Psoas muscle (tissue), 8 donors: ENCODE measurements around the gene CCL11. TPM values are rescaled to one million over a fixed set of nuclear protein-coding genes. Genes with fewer than 3 reads are reported as not detected.

ENCODE experiments used
- ATAC-seq, 4 donors: fragments of 200-7000 bp; cut with Tn5 transposase; one replicate each; pipeline ENCODE4 v1.9.1; 2020; ENCODE audit warnings: moderate library complexity in 3 of 4, mild to moderate bottlenecking in 2 of 4
- DNase-seq, 2 donors: peaks; one replicate each; pipeline ENCODE4 v3.0.0-alpha.2; 2020
- H3K27ac ChIP-seq: fragments of 200-600 bp; one replicate; pipeline ENCODE4 v1.8.0; 2022
- H3K27me3 ChIP-seq, 3 donors: fragments of 200-600 bp in 1 of 3; one replicate each; pipeline versions ENCODE4 v1.6.1 to v1.8.0; 2013 to 2022; ENCODE audit warnings: low read length in 2 of 3, mild to moderate bottlenecking in 2 of 3, moderate library complexity in 1 of 3; ENCODE audit not compliant: insufficient read depth in 3 of 3
- H3K36me3 ChIP-seq, 2 donors: fragments of 200-600 bp in 1 of 2; one replicate each; pipeline versions ENCODE4 v1.6.1 to v1.8.0; 2013 to 2022; ENCODE audit warnings: low read depth in 1 of 2, mild to moderate bottlenecking in 1 of 2, moderate library complexity in 1 of 2; ENCODE audit not compliant: insufficient read depth in 1 of 2
- H3K4me1 ChIP-seq: fragments of 200-600 bp; one replicate; pipeline ENCODE4 v1.8.0; 2022
- H3K4me3 ChIP-seq: fragments of 200-600 bp; one replicate; pipeline ENCODE4 v1.8.0; 2022; ENCODE audit warnings: mild to moderate bottlenecking
- H3K9me3 ChIP-seq: fragments of 200-600 bp; one replicate; pipeline ENCODE4 v1.8.0; 2022
- CTCF ChIP-seq: fragments of 200-600 bp; IDR thresholded peaks from one replicate; pipeline ENCODE4 v1.8.0; 2022; ENCODE audit warnings: antibody characterized with exemption
- WGBS, 3 donors: extraction: QIAGEN DNeasy Blood & Tissue Kit; methylation state at CpG; one replicate each; pipeline versions ENCODE4 v1.1.6 to v1.1.7; 2013; 5-methylcytosine and 5-hydroxymethylcytosine counted together
- intact Hi-C, 2 donors: fragments of 100-400 bp; cut with DNase I; formaldehyde crosslinking; loops; one replicate each; pipeline versions ENCODE4 v1.11.0 to v1.14.2; 2022
- polyA plus RNA-seq, 3 donors: library from polyadenylated mRNA; stranded (reverse); fragments of 200-250 nt; gene quantifications; one replicate each; pipeline ENCODE4 v1.2.3, GENCODE V29; 2013
- total RNA-seq, 4 donors: library from RNA; stranded (reverse); fragmentation: NEBNext Ultra II Directional in 2 of 4; extraction: Animal tissue kit (Norgen Biotek cat#: 25700) in 2 of 4; gene quantifications; one replicate each; pipeline versions ENCODE4 v1.2.1 to v1.2.4, GENCODE V29; 2021 to 2023
- donor health status: healthy with polysubstance abuse.
- donor health status: DM: no; HTN: no; CAD: no; lungs with moderate emphysema.
- donor health status: Bipolar disorder and iron deficiency.
- donor health status: healthy.
- donor health status: DM: yes; HTN: yes; CAD: no.
- donor health status: DM: no; HTN: no; CAD: no.
- donor health status: DM: no; HTN: no; CAD: no.
- donor health status: DM: yes; HTN: yes; CAD: no.

Gene CCL11
- total and polyA plus RNA-seq, 7 donors, result 0.42 to 1.6 TPM; not detected in 5

- Histone ChIP-seq H3K27me3 (no peaks in the 10 kb centered on the region), H3K4me3 (no peak overlapping the region), H3K36me3 (no peaks in the 10 kb centered on the region), H3K27ac (peak overlapping the region; percentile 48), H3K9me3 (no peaks in the 10 kb centered on the region), H3K4me1 (no peaks in the 10 kb centered on the region)
- 19 to 21% (median 21%) methylated on average over 3 of the region's 3 CpGs for WGBS, 3 donors
- no peak for DNase-seq
- no peak for TF ChIP-seq CTCF
- intact Hi-C loops, result no loop called here
- peak in 1 of 4 donors; percentile 46 for ATAC-seq
Measured at GRCh38 chr17:34300652-34301370, 15.3 kb downstream of the CCL11 start.

GRCh38 chr17:34301986-34302385 is 16.4 kb downstream of the CCL11 start:
- 59 to 86% (median 70%) methylated on average over 2 of the region's 2 CpGs for WGBS, 3 donors
- no peak for DNase-seq
- no peaks in the 10 kb centered on the region for H3K27me3 ChIP-seq
- no peaks in the 10 kb centered on the region for H3K4me1 ChIP-seq
- TF ChIP-seq CTCF, result no peak
- no peaks in the 10 kb centered on the region for H3K9me3 ChIP-seq
- no peak overlapping the region for H3K4me3 ChIP-seq
- no peak overlapping the region for H3K27ac ChIP-seq
- no peak for ATAC-seq
- intact Hi-C loops, result no loop called here
- H3K36me3 ChIP-seq, result no peaks in the 10 kb centered on the region

- H3K27ac ChIP-seq, result no peak overlapping the region
- H3K27me3 ChIP-seq, result no peaks in the 10 kb centered on the region
- TF ChIP-seq CTCF, result no peak
- no peak overlapping the region for H3K4me3 ChIP-seq
- ATAC-seq, result no peak
- no peak for DNase-seq
- H3K4me1 ChIP-seq, result no peaks in the 10 kb centered on the region
- H3K9me3 ChIP-seq, result no peaks in the 10 kb centered on the region
- 85 to 95% (median 86%) methylated on average over 1 of the region's 1 CpG for WGBS, 3 donors
- intact Hi-C loops, result no loop called here
- H3K36me3 ChIP-seq, result no peaks in the 10 kb centered on the region
Measured at GRCh38 chr17:34302636-34303035, 17.1 kb downstream of the CCL11 start.

- Histone ChIP-seq H3K36me3 (no peaks in the 10 kb centered on the region), H3K9me3 (no peaks in the 10 kb centered on the region), H3K4me1 (peaks cover 3% of the 10 kb centered on the region), H3K4me3 (no peak overlapping the region), H3K27ac (no peak overlapping the region), H3K27me3 (no peaks in the 10 kb centered on the region)
- no peak for DNase-seq
- intact Hi-C loops, result no loop called here
- no peak for ATAC-seq
- WGBS, 3 donors, result 95 to 100% (median 96%) methylated on average over 2 of the region's 2 CpGs
- TF ChIP-seq CTCF, result no peak
Measured at GRCh38 chr17:34303606-34304005, 18.1 kb downstream of the CCL11 start.

GRCh38 chr17:34305061-34305460 is 19.5 kb downstream of the CCL11 start:
- ATAC-seq (no peak), DNase-seq (no peak)
- H3K36me3 ChIP-seq, result no peaks in the 10 kb centered on the region
- no peak for TF ChIP-seq CTCF
- H3K4me3 ChIP-seq, result no peak overlapping the region
- peaks cover 3% of the 10 kb centered on the region for H3K4me1 ChIP-seq
- no peaks in the 10 kb centered on the region for H3K9me3 ChIP-seq
- intact Hi-C loops, result loop anchor here in 1 of 2 donors (5.0 kb wide), 1 partner anchor 103 kb away; no protein-coding TSS in a partner anchor
- H3K27me3 ChIP-seq, result no peaks in the 10 kb centered on the region
- 93 to 98% (median 94%) methylated on average over 4 of the region's 4 CpGs for whole genome bisulfite sequencing, 3 donors
- no peak overlapping the region for H3K27ac ChIP-seq
